Measurements from ENCODE around the gene TBXA2R.
A peak's percentile ranks its signal among the peaks of the same experiment; 100 is the strongest.

The TBXA2R gene

DNA sequence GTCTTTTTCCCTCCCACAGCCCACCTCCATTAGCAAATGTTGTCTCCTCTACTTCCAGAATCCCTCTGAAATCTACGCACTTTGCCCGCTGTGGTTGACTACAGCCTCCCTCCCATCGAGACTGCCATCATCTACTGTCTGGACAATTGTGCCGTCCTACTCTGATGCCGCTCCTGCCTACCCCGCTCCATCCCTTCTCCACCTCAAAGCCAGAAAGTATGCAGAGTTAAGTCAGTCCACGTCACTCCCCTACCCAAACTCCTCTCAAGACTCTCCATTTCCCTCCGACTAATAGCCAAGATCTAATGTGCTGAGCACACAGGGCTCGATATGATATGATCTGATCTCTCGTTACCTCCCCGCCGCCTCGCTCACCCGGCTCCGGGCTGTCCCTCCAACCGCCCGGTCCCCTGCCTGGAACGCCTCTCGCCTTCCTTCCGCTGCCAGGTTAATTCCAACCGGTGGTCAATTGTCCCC, 19.4 kb upstream of the TBXA2R start:
- Histone ChIP-seq H3K36me3 (ENCODE audit: low read depth) (0 out of 2 replicates have a peak, but pooled peaks cover 4% of the 10 kb centered on the region), H3K27ac (ENCODE audit: poor library complexity, severe bottlenecking) (peak overlapping the region; percentile 59), H3K4me3 (ENCODE audit: severe bottlenecking) (peak overlapping the region; percentile 82), H3K9me3 (ENCODE audit: severe bottlenecking) (no peaks in the 10 kb centered on the region), H3K27me3 (ENCODE audit: insufficient read depth, poor library complexity, severe bottlenecking) (no peaks in the 10 kb centered on the region), H3K4me1 (ENCODE audit: insufficient read depth, poor library complexity, severe bottlenecking) (peaks cover 5% of the 10 kb centered on the region)
- DNase-seq (ENCODE audit: low spot score), result no peak
- ATAC-seq (ENCODE audit: low read depth), result peak; percentile 9; the same call in 2 of the 3 replicates
- TF ChIP-seq, protein P1, sequence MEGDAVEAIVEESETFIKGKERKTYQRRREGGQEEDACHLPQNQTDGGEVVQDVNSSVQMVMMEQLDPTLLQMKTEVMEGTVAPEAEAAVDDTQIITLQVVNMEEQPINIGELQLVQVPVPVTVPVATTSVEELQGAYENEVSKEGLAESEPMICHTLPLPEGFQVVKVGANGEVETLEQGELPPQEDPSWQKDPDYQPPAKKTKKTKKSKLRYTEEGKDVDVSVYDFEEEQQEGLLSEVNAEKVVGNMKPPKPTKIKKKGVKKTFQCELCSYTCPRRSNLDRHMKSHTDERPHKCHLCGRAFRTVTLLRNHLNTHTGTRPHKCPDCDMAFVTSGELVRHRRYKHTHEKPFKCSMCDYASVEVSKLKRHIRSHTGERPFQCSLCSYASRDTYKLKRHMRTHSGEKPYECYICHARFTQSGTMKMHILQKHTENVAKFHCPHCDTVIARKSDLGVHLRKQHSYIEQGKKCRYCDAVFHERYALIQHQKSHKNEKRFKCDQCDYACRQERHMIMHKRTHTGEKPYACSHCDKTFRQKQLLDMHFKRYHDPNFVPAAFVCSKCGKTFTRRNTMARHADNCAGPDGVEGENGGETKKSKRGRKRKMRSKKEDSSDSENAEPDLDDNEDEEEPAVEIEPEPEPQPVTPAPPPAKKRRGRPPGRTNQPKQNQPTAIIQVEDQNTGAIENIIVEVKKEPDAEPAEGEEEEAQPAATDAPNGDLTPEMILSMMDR (IDR thresholded peaks at IDR 0.05; ENCODE audit: poor library complexity, severe bottlenecking), result no peak

DNA sequence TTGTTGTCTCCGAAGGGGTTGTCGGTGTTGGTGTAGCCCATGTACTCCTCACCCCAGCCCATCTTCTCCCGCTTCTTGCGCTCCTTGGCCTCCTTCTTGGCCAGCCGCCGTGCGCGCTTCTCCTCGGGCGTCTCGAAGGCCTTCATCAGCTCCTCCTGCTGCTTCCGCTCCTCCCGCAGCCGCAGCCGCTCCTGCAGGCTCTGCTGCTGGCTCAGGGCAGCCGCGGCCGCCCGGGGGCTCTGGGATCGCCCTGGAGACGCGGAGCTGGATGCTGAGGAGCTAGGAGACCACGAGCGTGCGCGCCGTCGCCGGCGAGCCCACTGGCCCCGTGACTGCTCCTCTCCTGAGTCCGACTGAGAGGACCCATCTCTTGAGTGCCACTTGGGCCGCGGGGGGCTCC, 17.0 kb upstream of the TBXA2R start:
- Histone ChIP-seq H3K27ac (ENCODE audit: poor library complexity, severe bottlenecking) (no peak overlapping the region), H3K4me1 (ENCODE audit: insufficient read depth, poor library complexity, severe bottlenecking) (peaks cover 5% of the 10 kb centered on the region), H3K9me3 (ENCODE audit: severe bottlenecking) (no peaks in the 10 kb centered on the region), H3K36me3 (ENCODE audit: low read depth) (0 out of 2 replicates have a peak, but pooled peaks cover 4% of the 10 kb centered on the region), H3K27me3 (ENCODE audit: insufficient read depth, poor library complexity, severe bottlenecking) (no peaks in the 10 kb centered on the region), H3K4me3 (ENCODE audit: severe bottlenecking) (no peak overlapping the region)
- TF ChIP-seq, protein P1 (IDR thresholded peaks at IDR 0.05; ENCODE audit: poor library complexity, severe bottlenecking), result no peak
- ATAC-seq (ENCODE audit: low read depth) (no peak), DNase-seq (ENCODE audit: low spot score) (no peak)

DNA sequence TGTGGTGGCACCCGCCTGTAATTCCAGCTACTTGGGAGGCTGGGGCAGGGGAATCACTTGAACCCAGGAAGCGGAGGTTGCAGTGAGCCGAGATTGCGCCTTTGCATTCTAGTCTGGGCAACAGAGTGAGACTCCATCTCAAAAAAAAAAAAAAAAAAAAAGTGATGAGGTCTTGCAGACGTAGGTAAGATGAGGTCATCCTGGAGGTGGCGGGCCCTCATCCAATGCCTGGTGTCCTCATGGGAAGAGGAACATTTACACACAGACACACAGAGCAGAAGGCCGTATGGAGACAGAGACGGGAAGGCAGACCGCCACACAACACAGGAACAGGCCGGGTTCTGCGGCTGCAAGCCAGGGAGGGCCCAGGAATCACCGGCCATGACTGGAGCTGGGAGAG, 15.5 kb upstream of the TBXA2R start:
- no peaks in the 10 kb centered on the region for H3K27me3 ChIP-seq (ENCODE audit: insufficient read depth, poor library complexity, severe bottlenecking)
- H3K4me1 ChIP-seq (ENCODE audit: insufficient read depth, poor library complexity, severe bottlenecking), result peaks cover 5% of the 10 kb centered on the region
- H3K27ac ChIP-seq (ENCODE audit: poor library complexity, severe bottlenecking), result no peak overlapping the region
- no peak overlapping the region for H3K4me3 ChIP-seq (ENCODE audit: severe bottlenecking)
- no peak for DNase-seq (ENCODE audit: low spot score)
- TF ChIP-seq, protein P1 (IDR thresholded peaks at IDR 0.05; ENCODE audit: poor library complexity, severe bottlenecking), result no peak
- H3K36me3 ChIP-seq (ENCODE audit: low read depth), result 0 out of 2 replicates have a peak, but pooled peaks cover 4% of the 10 kb centered on the region
- no peak for ATAC-seq (ENCODE audit: low read depth)
- H3K9me3 ChIP-seq (ENCODE audit: severe bottlenecking), result no peaks in the 10 kb centered on the region

DNA sequence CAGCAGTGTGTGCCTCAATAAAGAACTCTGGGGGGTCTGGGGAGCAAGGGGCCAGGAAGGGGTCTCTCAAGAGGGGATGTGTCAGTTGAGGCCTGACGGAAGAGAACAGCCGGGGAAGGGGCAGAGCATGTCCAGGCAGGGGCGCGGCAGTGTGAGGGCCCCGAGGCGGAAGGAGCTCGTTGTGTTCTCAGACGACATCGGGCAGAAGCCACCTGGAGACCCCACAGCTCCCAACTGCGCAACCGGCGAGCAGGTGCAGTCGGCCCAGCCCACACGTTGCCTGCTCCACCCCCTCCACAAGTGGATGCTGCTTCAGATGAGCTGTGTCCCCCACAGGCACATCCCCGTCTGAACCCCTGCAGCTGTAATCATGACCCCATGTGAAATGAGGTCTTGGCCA, 15.0 kb upstream of the TBXA2R start:
- no peak for ATAC-seq (ENCODE audit: low read depth)
- H3K27ac ChIP-seq (ENCODE audit: poor library complexity, severe bottlenecking), result no peak overlapping the region
- H3K4me1 ChIP-seq (ENCODE audit: insufficient read depth, poor library complexity, severe bottlenecking), result peaks cover 5% of the 10 kb centered on the region
- no peak for DNase-seq (ENCODE audit: low spot score)
- no peaks in the 10 kb centered on the region for H3K9me3 ChIP-seq (ENCODE audit: severe bottlenecking)
- H3K27me3 ChIP-seq (ENCODE audit: insufficient read depth, poor library complexity, severe bottlenecking), result no peaks in the 10 kb centered on the region
- 0 out of 2 replicates have a peak, but pooled peaks cover 4% of the 10 kb centered on the region for H3K36me3 ChIP-seq (ENCODE audit: low read depth)
- TF ChIP-seq, protein P1 (IDR thresholded peaks at IDR 0.05; ENCODE audit: poor library complexity, severe bottlenecking), result no peak
- H3K4me3 ChIP-seq (ENCODE audit: severe bottlenecking), result no peak overlapping the region

DNA sequence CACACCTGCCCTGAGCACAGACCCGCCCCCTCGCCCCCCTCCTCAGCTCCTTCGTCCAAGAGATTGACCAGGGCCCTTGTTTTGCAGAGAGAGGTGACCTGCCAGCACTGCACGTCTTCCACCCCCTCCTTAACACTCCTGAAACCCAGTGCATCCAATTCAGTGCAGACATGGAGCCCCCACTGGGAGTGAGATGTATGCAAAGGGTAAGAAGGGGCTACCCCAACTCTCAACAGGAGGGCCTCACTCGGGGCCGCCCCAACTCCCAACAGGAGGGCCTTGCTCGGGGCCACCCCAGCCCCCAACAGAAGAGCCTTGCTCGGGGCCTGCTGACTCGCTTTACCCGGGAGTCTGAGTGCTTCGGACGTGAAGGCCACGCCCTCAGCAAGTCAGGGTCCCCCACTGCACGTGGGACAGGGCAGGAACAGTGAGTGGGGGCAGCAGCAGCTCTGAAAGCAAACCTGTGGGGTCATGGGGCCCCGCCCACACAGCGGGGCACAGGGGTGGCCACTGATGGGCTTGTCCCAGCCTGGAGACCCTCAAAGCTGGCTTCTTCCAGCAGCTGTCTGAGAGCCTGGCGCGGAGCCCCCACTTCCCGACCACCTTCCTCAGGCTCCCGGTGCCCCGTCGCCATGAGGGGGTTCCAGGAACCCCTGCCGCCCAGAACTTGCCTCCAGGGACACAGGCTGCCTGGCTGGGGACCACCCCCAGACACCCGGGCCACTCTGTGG, 14.3 kb upstream of the TBXA2R start:
- Histone ChIP-seq H3K36me3 (ENCODE audit: low read depth) (0 out of 2 replicates have a peak, but pooled peaks cover 4% of the 10 kb centered on the region), H3K27me3 (ENCODE audit: insufficient read depth, poor library complexity, severe bottlenecking) (no peaks in the 10 kb centered on the region), H3K4me1 (ENCODE audit: insufficient read depth, poor library complexity, severe bottlenecking) (peaks cover 5% of the 10 kb centered on the region), H3K27ac (ENCODE audit: poor library complexity, severe bottlenecking) (no peak overlapping the region), H3K9me3 (ENCODE audit: severe bottlenecking) (no peaks in the 10 kb centered on the region), H3K4me3 (ENCODE audit: severe bottlenecking) (no peak overlapping the region)
- ATAC-seq (ENCODE audit: low read depth), result no peak
- no peak for DNase-seq (ENCODE audit: low spot score)
- TF ChIP-seq, protein P1 (IDR thresholded peaks at IDR 0.05; ENCODE audit: poor library complexity, severe bottlenecking), result no peak
